Spleen (tissue), 7 donors: ENCODE data around the gene PANK4.

ENCODE experiments used
- POLR2A ChIP-seq, 3 donors: fragments of 450-650 bp; IDR thresholded peaks; one replicate each; pipeline ENCODE4 v1.5.1; 2017; ENCODE audit warnings: antibody characterized with exemption in 3 of 3, mild to moderate bottlenecking in 1 of 3
- TF ChIP-seq, protein P1 (sequence below), 11 experiments: fragments of 200-600 bp in 7 of 11; fragments of 450-650 bp in 4 of 11; sonication (generic) in 4 of 11; IDR thresholded peaks in 8 of 11; conservative IDR thresholded peaks in 3 of 11; 1 replicate in 7 of 11; 2 replicates in 4 of 11; pipeline versions ENCODE4 v1.4.0 to v1.8.0; 2016 to 2021; ENCODE audit warnings: antibody characterized with exemption in 11 of 11, inconsistent platforms in 4 of 11, mild to moderate bottlenecking in 1 of 11
- donor health status: DM: no; HTN: no; CAD: no; lungs with moderate emphysema.
- donor health status: DM: no; HTN: no; CAD: no.
- donor health status: DM: no; HTN: no; CAD: no.

GRCh38 chr1:2507744-2508155, 18.6 kb downstream of the PANK4 start:
- TF ChIP-seq, protein P1, sequence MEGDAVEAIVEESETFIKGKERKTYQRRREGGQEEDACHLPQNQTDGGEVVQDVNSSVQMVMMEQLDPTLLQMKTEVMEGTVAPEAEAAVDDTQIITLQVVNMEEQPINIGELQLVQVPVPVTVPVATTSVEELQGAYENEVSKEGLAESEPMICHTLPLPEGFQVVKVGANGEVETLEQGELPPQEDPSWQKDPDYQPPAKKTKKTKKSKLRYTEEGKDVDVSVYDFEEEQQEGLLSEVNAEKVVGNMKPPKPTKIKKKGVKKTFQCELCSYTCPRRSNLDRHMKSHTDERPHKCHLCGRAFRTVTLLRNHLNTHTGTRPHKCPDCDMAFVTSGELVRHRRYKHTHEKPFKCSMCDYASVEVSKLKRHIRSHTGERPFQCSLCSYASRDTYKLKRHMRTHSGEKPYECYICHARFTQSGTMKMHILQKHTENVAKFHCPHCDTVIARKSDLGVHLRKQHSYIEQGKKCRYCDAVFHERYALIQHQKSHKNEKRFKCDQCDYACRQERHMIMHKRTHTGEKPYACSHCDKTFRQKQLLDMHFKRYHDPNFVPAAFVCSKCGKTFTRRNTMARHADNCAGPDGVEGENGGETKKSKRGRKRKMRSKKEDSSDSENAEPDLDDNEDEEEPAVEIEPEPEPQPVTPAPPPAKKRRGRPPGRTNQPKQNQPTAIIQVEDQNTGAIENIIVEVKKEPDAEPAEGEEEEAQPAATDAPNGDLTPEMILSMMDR (IDR thresholded peaks at IDR 0.05 in 8 of 11, conservative IDR thresholded peaks at IDR 0.05 in 3 of 11): no peak
- no peak for TF ChIP-seq POLR2A (IDR thresholded peaks at IDR 0.05)
